ENCODE results near the gene PUM2.

Gene PUM2

GRCh38 chr2:20333738-20334137 lies 16.9 kb downstream of the PUM2 start:
- in situ Hi-C loops (cut with HindIII; ENCODE audit: low pct_ligation_motif_present, low sequenced_read_pairs): no loop called here
- Histone ChIP-seq H3K4me3 (ENCODE audit: low read depth, low read length) (no peak overlapping the region), H3K27me3 (replicated peaks) (no peaks in the 10 kb centered on the region), H3K27ac (no peak overlapping the region), H3K36me3 (replicated peaks) (no peaks in the 10 kb centered on the region)
- no peak for DNase-seq
- TF ChIP-seq CTCF (IDR thresholded peaks at IDR 0.05; ENCODE audit: low read depth, low read length, missing control alignments): no peak

- Histone ChIP-seq H3K27me3 (replicated peaks) (no peaks in the 10 kb centered on the region), H3K4me3 (ENCODE audit: low read depth, low read length) (no peak overlapping the region), H3K27ac (no peak overlapping the region), H3K36me3 (replicated peaks) (no peaks in the 10 kb centered on the region)
- no peak for TF ChIP-seq CTCF (IDR thresholded peaks at IDR 0.05; ENCODE audit: low read depth, low read length, missing control alignments)
- DNase-seq: no peak
- in situ Hi-C loops (cut with HindIII; ENCODE audit: low pct_ligation_motif_present, low sequenced_read_pairs): no loop called here
Measured at GRCh38 chr2:20330192-20330591, 20.5 kb downstream of the PUM2 start.

GRCh38 chr2:20327370-20327769 lies 23.3 kb downstream of the PUM2 start:
- Histone ChIP-seq H3K27me3 (replicated peaks) (no peaks in the 10 kb centered on the region), H3K27ac (no peak overlapping the region), H3K4me3 (ENCODE audit: low read depth, low read length) (no peak overlapping the region), H3K36me3 (replicated peaks) (peaks cover 3% of the 10 kb centered on the region)
- DNase-seq: no peak
- in situ Hi-C loops (cut with HindIII; ENCODE audit: low pct_ligation_motif_present, low sequenced_read_pairs): no loop called here
- TF ChIP-seq CTCF (IDR thresholded peaks at IDR 0.05; ENCODE audit: low read depth, low read length, missing control alignments): no peak

- no peak overlapping the region for H3K27ac ChIP-seq
- peak; percentile 96 for TF ChIP-seq CTCF (IDR thresholded peaks at IDR 0.05; ENCODE audit: low read depth, low read length, missing control alignments)
- DNase-seq: peak; percentile 64
- no peak overlapping the region for H3K4me3 ChIP-seq (ENCODE audit: low read depth, low read length)
- H3K36me3 ChIP-seq (replicated peaks): peaks cover 3% of the 10 kb centered on the region
- in situ Hi-C loops (cut with HindIII; ENCODE audit: low pct_ligation_motif_present, low sequenced_read_pairs): no loop called here
- H3K27me3 ChIP-seq (replicated peaks): no peaks in the 10 kb centered on the region
Measured at GRCh38 chr2:20326163-20326780, 24.4 kb downstream of the PUM2 start.

- H3K27me3 ChIP-seq (replicated peaks): no peaks in the 10 kb centered on the region
- peaks cover 15% of the 10 kb centered on the region for H3K36me3 ChIP-seq (replicated peaks)
- no peak overlapping the region for H3K4me3 ChIP-seq (ENCODE audit: low read depth, low read length)
- no peak for TF ChIP-seq CTCF (IDR thresholded peaks at IDR 0.05; ENCODE audit: low read depth, low read length, missing control alignments)
- H3K27ac ChIP-seq: no peak overlapping the region
- in situ Hi-C loops (cut with HindIII; ENCODE audit: low pct_ligation_motif_present, low sequenced_read_pairs): no loop called here
- DNase-seq: no peak
Measured at GRCh38 chr2:20322527-20323300, 27.9 kb downstream of the PUM2 start.
